HG03521 (cell line): ENCODE results near the gene LRRC28.

ENCODE experiments used
- ATAC-seq: cut with Tn5 transposase; IDR thresholded peaks from one replicate; pipeline ENCODE4 v1.9.1; 2021; ENCODE audit warnings: mild to moderate bottlenecking, moderate library complexity; ENCODE audit not compliant: unreplicated experiment

Gene LRRC28

DNA sequence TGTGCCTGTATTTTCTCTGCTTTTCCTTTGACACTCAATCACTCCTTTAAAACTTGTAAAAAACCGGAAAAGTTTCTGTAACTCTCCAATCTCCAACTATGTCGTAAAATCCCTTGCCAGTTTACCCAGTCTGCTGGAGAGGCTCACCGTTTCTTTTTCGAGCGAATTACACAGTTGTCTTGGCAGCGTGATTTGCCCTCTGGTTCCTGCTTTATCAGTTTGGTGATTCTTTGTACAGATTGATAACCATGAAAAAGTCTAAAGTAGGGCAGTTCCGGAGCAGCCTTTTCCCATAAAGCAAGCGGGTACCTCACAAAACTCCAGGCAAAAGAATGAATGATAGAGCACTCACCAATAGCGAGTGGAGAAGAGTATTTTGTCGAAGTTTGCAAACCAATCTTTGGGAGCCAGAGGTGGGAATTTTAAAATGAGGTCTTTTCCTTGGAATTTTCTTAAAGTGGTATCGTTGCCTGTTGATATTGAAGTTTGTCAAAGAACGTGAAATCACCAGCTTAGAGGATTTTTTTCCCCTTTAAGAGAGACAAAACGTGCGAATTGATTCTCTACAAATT is 1.9 kb upstream of the LRRC28 start, which contains the start of gene TTC23:
Gene TTC23 (minus strand): TSS at position 312 of the 572 bp plus-strand sequence. CDS start 20,869 bp downstream, outside the sequence.
- ATAC-seq: no peak

- no peak for ATAC-seq
Measured at GRCh38 chr15:99250001-99250400, 1.3 kb upstream of the LRRC28 start.

- no peak for ATAC-seq
Measured at GRCh38 chr15:99250494-99250856, 806 bp upstream of the LRRC28 start.

- no peak for ATAC-seq
Measured at GRCh38 chr15:99252326-99252725, 1.0 kb downstream of the LRRC28 start.

GRCh38 chr15:99253381-99254090 is 2.3 kb downstream of the LRRC28 start:
- ATAC-seq: no peak

GRCh38 chr15:99257107-99257750 is 5.9 kb downstream of the LRRC28 start:
- ATAC-seq: no peak

GRCh38 chr15:99264125-99264524 is 12.8 kb downstream of the LRRC28 start:
- ATAC-seq: no peak

DNA sequence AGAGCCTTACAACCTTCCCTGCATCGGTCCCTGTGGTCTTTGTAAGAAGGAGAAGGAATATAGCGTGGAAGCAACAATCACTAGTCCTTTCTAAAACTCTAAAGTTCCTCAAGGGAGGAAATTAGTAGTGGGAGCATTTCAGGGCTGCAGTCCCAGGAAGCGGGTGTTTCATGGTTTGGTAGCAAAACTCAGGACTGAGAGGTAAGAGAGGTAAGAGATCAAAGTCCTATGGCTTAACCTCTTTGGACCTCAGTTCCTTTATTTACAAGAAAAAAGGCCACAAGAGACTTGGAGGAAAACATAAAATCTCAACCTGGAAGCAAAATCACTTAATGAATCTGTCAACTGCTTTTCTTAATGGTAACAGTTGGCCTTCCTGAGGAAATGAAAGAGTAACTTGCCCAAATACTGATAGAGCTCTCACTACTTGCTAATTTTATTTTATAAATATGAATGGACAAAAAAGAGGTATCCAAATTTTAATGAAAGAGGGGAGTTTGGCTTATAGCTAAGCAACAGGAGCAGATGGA is 14.3 kb downstream of the LRRC28 start:
- no peak for ATAC-seq

GRCh38 chr15:99267957-99268356 is 16.7 kb downstream of the LRRC28 start:
- no peak for ATAC-seq

GRCh38 chr15:99268431-99268830 is 17.1 kb downstream of the LRRC28 start:
- no peak for ATAC-seq

DNA sequence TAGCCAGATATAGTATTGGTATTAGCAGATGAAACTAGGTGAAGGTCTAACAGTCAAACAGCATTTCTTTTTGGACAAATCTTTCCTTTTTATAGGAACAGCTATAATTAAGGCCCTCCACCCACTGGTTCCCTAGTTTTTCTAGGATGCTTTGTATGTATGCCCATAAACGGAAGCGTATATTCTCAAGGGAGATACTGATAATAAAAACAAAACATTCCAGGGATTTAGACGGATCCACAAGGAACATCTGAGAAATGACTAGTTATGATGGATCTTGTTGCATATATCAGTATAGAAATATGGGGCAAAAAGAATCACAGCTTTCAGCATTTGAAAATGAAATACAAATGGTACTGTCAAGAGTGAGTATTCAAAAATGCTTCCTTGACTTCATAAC is 22.5 kb downstream of the LRRC28 start:
- ATAC-seq: no peak

GRCh38 chr15:99275061-99275460 is 23.8 kb downstream of the LRRC28 start:
- no peak for ATAC-seq

- ATAC-seq: no peak
Measured at GRCh38 chr15:99275525-99276128, 24.3 kb downstream of the LRRC28 start.

DNA sequence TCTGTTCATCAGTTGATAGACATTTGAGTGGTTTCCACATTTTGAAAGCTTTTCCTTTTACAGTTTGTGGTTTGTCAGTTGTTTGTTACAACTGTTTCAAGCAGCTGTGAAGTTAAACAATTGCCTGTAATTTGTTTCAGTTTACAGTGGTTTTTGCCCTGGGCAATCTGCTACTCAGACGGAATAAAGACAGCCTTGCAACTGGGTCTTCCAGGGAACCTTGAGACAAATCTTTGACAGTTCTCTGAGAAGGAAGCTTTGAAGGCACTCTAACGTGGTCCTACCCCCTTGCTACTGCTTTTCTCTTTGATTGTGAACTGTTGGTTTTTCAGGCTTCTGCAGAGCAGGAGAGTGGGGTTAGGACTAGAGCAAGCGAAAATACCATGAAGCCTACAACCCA is 28.0 kb downstream of the LRRC28 start:
- no peak for ATAC-seq

GRCh38 chr15:99279827-99280226 is 28.5 kb downstream of the LRRC28 start:
- no peak for ATAC-seq

- no peak for ATAC-seq
Measured at GRCh38 chr15:99282121-99282520, 30.8 kb downstream of the LRRC28 start.

- no peak for ATAC-seq
Measured at GRCh38 chr15:99282586-99282985, 31.3 kb downstream of the LRRC28 start.

GRCh38 chr15:99283717-99284116 is 32.4 kb downstream of the LRRC28 start:
- no peak for ATAC-seq

DNA sequence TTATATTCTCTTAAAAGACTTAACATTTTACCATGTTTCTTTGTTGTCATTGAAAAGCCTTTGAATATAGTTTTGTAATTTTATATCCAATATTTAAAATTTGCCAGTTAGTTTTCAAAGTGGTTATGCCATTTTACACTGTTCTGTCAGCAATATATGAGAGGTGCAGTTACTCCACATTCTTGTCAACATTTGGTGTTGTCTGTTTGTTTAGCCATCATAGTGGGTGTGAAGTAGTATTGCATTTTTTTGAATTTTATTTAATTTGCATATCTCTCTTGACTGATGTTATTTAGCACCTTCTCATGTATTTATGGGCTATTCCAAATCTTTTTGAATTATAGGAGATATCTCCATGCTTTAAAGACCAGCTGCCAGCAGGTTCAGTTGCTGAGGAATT is 40.4 kb downstream of the LRRC28 start:
- no peak for ATAC-seq

DNA sequence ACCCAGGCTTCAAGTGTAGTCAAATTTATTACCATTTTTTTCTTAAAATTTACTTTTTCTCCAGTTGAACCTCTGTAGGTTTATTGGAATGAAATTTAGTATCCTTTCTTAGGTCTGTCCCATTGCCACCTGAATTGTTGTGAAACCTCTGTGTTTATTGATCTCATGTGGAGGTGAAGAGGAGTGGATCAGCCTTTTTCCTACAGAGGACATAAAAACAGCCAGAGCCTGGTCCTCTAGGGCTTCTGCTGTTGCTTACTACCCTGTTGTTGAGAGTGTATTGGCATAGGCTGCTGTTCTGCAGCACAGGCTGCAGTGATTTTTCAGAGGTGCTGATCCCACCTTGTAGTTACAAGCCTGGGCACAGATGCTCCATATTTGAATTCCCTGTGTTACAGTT is 44.6 kb downstream of the LRRC28 start:
- ATAC-seq: no peak

DNA sequence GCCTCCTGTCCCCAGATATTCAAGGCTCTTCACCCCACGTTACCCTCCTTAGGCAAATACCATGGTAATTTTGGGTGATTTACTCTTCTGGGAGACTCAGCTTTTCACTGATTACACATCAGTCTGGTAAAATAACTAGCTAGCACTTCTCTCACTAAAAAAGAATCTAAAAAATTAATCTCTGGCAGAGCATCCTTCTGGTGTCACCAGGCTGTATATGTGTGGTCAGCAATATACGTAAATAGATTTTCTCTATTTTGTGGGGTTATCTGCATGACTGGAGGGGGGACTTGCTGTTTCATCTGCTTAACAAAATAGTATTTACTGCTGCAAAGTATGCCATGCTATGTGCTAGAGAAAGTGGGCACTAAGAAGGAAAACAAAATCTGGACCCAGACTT is 45.1 kb downstream of the LRRC28 start:
- ATAC-seq: no peak

DNA sequence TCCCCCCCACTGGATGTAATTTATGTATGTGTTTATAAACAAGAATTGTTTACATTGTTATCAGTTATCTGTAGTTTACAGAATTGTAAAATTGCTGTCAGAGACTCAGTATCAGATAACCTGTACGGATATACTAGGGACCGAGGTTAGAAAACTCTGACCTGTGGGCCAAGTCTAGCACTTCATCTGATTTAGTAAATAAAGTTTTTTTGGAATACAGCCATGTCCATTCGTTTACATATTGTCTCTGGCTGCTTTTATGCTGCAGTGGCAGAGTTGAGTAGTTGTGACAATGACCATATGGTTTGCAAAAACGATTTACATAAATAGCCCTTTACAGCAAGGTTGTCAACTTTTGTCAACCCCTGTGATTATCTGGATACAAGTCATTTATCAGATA is 52.6 kb downstream of the LRRC28 start:
- no peak for ATAC-seq
